Osteocyte (in vitro differentiated cells): Measurements from ENCODE around the gene PACC1. TPM values are rescaled to one million over a fixed set of nuclear protein-coding genes. Genes with fewer than 3 reads are reported as not detected.

ENCODE experiments used
- DNase-seq: peaks from one replicate; pipeline ENCODE4 v3.0.0; 2021; ENCODE audit warnings: mixed read lengths; ENCODE audit not compliant: unreplicated experiment; ENCODE audit errors: extremely low spot score
- H3K27ac Mint-ChIP-seq: one replicate; pipeline ENCODE4 v1.8.0; 2021; ENCODE audit warnings: mild to moderate bottlenecking, mixed read lengths; ENCODE audit not compliant: unreplicated experiment
- H3K27me3 Mint-ChIP-seq: one replicate; pipeline ENCODE4 v1.8.0; 2021; ENCODE audit warnings: mixed read lengths; ENCODE audit not compliant: unreplicated experiment
- H3K36me3 Mint-ChIP-seq: one replicate; pipeline ENCODE4 v1.8.0; 2021; ENCODE audit warnings: mixed read lengths; ENCODE audit not compliant: unreplicated experiment
- H3K4me1 Mint-ChIP-seq: one replicate; pipeline ENCODE4 v1.8.0; 2021; ENCODE audit warnings: mixed read lengths; ENCODE audit not compliant: unreplicated experiment
- H3K4me3 Mint-ChIP-seq: one replicate; pipeline ENCODE4 v1.8.0; 2021; ENCODE audit warnings: mild to moderate bottlenecking, moderate library complexity, mixed read lengths; ENCODE audit not compliant: unreplicated experiment
- H3K9me3 Mint-ChIP-seq: one replicate; pipeline ENCODE4 v1.8.0; 2021; ENCODE audit warnings: mixed read lengths; ENCODE audit not compliant: unreplicated experiment
- CTCF ChIP-seq: fragments of 200-600 bp; sonication (generic); IDR thresholded peaks from 2 replicates; pipeline ENCODE4 v1.5.0; 2021; ENCODE audit warnings: antibody characterized with exemption, mild to moderate bottlenecking, moderate library complexity
- total RNA-seq: library from RNA; stranded (reverse); gene quantifications from 2 replicates; pipeline ENCODE4 v1.2.1, GENCODE V29; 2021

Gene PACC1
- total RNA-seq, 1 donor from 2014 or later: 11.4 TPM

- peaks cover 16% of the 10 kb centered on the region for H3K27me3 Mint-ChIP-seq
- no peaks in the 10 kb centered on the region for H3K9me3 Mint-ChIP-seq
- DNase-seq: no peak
- no peak overlapping the region for H3K4me3 Mint-ChIP-seq
- H3K36me3 Mint-ChIP-seq: no peaks in the 10 kb centered on the region
- H3K4me1 Mint-ChIP-seq: peaks cover 5% of the 10 kb centered on the region
- no peak overlapping the region for H3K27ac Mint-ChIP-seq
- TF ChIP-seq CTCF: no peak
Measured at GRCh38 chr1:212428496-212428895, 13.8 kb upstream of the PACC1 start.

DNA sequence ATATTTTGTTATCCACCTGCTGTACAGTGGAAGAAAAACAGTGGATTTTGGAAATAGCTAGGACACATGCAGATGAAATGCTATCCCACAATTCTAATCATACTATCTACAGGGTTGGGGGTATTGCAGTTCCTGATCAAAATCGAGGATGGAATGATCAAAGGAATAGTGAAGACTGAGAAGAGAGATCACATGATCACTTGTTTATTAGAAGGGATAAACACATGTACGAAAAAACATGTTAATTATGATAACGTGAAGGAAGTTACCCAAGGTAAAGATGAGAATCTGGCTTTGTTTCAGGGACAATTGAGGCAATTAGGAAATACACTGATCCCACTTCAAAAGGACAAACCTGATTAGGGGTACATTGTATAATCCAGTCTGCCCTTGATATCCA lies 9.2 kb upstream of the PACC1 start:
- no peak for DNase-seq
- Mint-ChIP-seq H3K36me3 (no peaks in the 10 kb centered on the region), H3K27me3 (peaks cover 24% of the 10 kb centered on the region), H3K9me3 (no peaks in the 10 kb centered on the region), H3K27ac (no peak overlapping the region), H3K4me1 (no peaks in the 10 kb centered on the region), H3K4me3 (no peak overlapping the region)
- TF ChIP-seq CTCF: no peak

DNA sequence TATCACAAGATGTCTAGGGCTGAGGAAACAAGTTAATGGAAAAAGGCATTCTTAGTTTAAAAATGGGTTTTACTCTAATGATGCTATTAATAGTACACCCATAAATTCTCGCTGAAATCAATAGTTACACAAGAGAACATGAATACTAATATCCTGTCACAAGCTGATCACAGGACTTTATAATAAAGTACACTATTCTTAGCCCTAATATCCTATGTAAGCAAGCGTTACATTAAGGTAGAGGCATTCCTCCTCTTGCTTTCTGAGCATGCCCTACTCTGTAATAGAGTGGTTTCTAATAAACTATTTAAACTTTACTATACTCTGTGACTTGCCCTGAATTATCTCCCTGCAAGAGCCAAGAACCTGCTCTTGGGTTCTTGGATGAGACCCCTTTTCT lies 6.5 kb upstream of the PACC1 start:
- H3K9me3 Mint-ChIP-seq: no peaks in the 10 kb centered on the region
- H3K4me1 Mint-ChIP-seq: no peaks in the 10 kb centered on the region
- TF ChIP-seq CTCF: no peak
- H3K27me3 Mint-ChIP-seq: peaks cover 24% of the 10 kb centered on the region
- no peak overlapping the region for H3K27ac Mint-ChIP-seq
- H3K4me3 Mint-ChIP-seq: no peak overlapping the region
- H3K36me3 Mint-ChIP-seq: no peaks in the 10 kb centered on the region
- DNase-seq: no peak

GRCh38 chr1:212415107-212415841 lies 588 bp upstream of the PACC1 start:
- H3K4me1 Mint-ChIP-seq: peaks cover 18% of the 10 kb centered on the region
- TF ChIP-seq CTCF: no peak
- peak overlapping the region; percentile 100 for H3K4me3 Mint-ChIP-seq
- H3K27me3 Mint-ChIP-seq: no peaks in the 10 kb centered on the region
- H3K9me3 Mint-ChIP-seq: no peaks in the 10 kb centered on the region
- peak overlapping the region; percentile 77 for H3K27ac Mint-ChIP-seq
- no peak for DNase-seq
- H3K36me3 Mint-ChIP-seq: peaks cover 3% of the 10 kb centered on the region

GRCh38 chr1:212413902-212414327 lies 771 bp downstream of the PACC1 start:
- H3K4me3 Mint-ChIP-seq: peak overlapping the region; percentile 100
- peaks cover 18% of the 10 kb centered on the region for H3K4me1 Mint-ChIP-seq
- H3K27me3 Mint-ChIP-seq: no peaks in the 10 kb centered on the region
- H3K36me3 Mint-ChIP-seq: peaks cover 12% of the 10 kb centered on the region
- no peak for DNase-seq
- no peaks in the 10 kb centered on the region for H3K9me3 Mint-ChIP-seq
- no peak for TF ChIP-seq CTCF
- peak overlapping the region; percentile 1 for H3K27ac Mint-ChIP-seq
